ENCODE data around the gene KL. TPM values are rescaled to one million over a fixed set of nuclear protein-coding genes. Genes with fewer than 3 reads are reported as not detected.

Gene KL
- total RNA-seq, 1 experiment from 2014 or later = 0.52 TPM

DNA sequence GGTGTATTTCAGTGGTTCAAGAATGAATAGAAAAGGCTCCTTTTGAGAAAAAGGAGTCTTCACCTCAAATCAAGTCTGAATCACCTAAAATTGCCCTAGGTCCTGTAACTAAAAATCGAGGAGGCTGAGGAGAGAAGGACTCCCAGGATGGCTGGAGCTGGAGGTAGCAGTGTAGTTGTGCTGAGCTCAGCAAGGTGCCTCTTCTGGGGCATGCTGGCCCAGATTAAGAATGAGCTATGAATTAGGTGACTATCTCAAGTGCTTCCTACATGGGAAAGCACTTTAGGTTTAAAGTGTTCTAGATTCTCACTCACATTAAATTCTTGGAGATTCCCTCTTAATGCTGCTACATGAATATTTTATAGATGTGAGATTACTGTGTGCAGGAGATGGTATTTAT lies 28.8 kb upstream of the KL start:
- intact Hi-C loops (cut with micrococcal nuclease; ENCODE audit: unreplicated experiment) = no loop called here
- Mint-ChIP-seq H3K4me1 (ENCODE audit: low read depth, unreplicated experiment) (no peaks in the 10 kb centered on the region), H3K9me3 (ENCODE audit: low read depth, unreplicated experiment) (peaks cover 3% of the 10 kb centered on the region), H3K36me3 (ENCODE audit: insufficient read depth, unreplicated experiment) (no peaks in the 10 kb centered on the region), H3K27me3 (ENCODE audit: unreplicated experiment) (peaks cover 43% of the 10 kb centered on the region), H3K4me3 (ENCODE audit: low read depth, unreplicated experiment) (no peak overlapping the region), H3K27ac (ENCODE audit: unreplicated experiment) (no peak overlapping the region)
- TF ChIP-seq, protein P1, sequence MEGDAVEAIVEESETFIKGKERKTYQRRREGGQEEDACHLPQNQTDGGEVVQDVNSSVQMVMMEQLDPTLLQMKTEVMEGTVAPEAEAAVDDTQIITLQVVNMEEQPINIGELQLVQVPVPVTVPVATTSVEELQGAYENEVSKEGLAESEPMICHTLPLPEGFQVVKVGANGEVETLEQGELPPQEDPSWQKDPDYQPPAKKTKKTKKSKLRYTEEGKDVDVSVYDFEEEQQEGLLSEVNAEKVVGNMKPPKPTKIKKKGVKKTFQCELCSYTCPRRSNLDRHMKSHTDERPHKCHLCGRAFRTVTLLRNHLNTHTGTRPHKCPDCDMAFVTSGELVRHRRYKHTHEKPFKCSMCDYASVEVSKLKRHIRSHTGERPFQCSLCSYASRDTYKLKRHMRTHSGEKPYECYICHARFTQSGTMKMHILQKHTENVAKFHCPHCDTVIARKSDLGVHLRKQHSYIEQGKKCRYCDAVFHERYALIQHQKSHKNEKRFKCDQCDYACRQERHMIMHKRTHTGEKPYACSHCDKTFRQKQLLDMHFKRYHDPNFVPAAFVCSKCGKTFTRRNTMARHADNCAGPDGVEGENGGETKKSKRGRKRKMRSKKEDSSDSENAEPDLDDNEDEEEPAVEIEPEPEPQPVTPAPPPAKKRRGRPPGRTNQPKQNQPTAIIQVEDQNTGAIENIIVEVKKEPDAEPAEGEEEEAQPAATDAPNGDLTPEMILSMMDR (IDR thresholded peaks at IDR 0.05; ENCODE audit: unreplicated experiment) = no peak
- no peak for DNase-seq
- CTCF ChIA-PET = no interaction called here
- no TSS peak for BruUV-seq (replicated peaks)

DNA sequence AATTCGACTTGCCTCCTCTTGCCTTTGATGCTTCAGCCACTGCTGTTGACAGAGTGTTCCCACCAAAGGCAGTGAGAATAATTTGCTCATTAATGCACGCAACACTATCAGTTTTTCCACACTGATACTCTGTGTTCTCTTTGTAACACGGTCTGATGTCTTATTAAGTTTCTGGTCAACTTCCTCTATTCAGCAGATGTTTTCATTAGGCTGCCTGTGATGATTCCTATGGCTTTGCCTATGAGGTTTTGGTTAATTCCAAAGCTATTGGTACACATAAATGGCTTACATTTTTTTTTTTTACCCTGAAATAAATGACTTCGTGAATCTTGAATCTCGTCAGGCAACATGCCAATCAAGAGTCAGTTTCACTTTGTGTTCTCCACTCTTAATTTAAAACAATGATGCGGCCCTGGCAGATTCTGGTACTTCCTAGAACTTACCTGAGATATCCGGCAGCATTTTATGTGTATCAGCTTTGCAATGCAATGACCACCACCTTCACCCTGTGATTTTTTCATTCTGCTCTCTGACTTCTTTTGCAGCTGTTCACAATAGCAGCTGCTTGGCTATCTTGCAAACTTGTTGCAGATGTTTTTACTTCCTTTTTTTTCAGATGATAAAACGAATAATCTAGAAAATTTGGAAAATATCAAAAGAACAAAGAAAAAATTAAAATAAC lies 27.5 kb upstream of the KL start:
- Mint-ChIP-seq H3K4me1 (ENCODE audit: low read depth, unreplicated experiment) (no peaks in the 10 kb centered on the region), H3K4me3 (ENCODE audit: low read depth, unreplicated experiment) (no peak overlapping the region)

DNA sequence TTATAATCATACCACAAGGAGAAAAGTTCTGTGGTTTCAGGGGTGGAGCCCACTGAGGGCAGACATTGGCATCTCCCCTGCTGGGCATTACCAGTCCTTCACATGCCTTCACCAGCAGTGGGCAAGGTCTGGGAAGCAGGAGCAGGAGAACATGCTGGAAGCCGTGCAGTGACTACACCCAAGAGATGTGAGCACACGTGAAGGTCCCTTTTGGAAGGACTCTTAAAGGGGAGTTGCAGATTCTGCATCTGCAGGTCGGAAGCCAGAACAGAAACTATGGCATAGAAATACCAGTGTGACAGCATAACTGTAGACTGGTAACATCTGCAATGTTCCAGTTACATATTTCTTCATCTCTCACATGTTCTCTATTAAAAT lies 26.9 kb upstream of the KL start:
- TF ChIP-seq, protein P1 (IDR thresholded peaks at IDR 0.05; ENCODE audit: unreplicated experiment) = no peak
- no peak for DNase-seq

More for the DNA sequence above, 27.5 kb upstream of the KL start:
- H3K27me3 Mint-ChIP-seq (ENCODE audit: unreplicated experiment) = peaks cover 35% of the 10 kb centered on the region
- H3K9me3 Mint-ChIP-seq (ENCODE audit: low read depth, unreplicated experiment) = peaks cover 3% of the 10 kb centered on the region
- TF ChIP-seq, protein P1 (IDR thresholded peaks at IDR 0.05; ENCODE audit: unreplicated experiment) = no peak
- intact Hi-C loops (cut with micrococcal nuclease; ENCODE audit: unreplicated experiment) = no loop called here
- H3K27ac Mint-ChIP-seq (ENCODE audit: unreplicated experiment) = no peak overlapping the region
- DNase-seq = no peak
- CTCF ChIA-PET = interaction anchor here (0.6 kb wide), 1 partner anchor 40 kb away, joined by 3 read pairs; no protein-coding TSS in a partner anchor
- H3K36me3 Mint-ChIP-seq (ENCODE audit: insufficient read depth, unreplicated experiment) = no peaks in the 10 kb centered on the region
- BruUV-seq (replicated peaks) = no TSS peak

DNA sequence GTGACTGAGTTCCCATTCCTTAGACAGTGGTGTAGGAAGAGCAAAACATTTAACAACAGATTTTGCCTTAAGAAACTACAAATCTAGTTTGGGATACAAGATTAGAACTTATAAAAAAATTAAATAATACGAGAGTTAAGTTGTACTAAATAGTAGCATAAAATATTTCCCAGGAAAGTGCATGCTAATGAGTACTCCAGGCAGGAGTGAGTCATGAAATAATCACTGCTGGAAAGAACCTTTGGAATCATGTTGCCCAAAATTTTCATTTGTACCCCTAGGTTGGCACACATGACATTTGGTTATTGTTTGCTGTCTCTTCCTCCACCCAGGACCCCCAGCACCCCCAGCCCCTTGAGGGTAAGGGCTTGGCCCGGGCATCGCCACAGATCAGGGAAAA lies 26.3 kb upstream of the KL start:
- no peak for DNase-seq
- no TSS peak for BruUV-seq (replicated peaks)
- TF ChIP-seq, protein P1 (IDR thresholded peaks at IDR 0.05; ENCODE audit: unreplicated experiment) = no peak
- H3K27me3 Mint-ChIP-seq (ENCODE audit: unreplicated experiment) = peaks cover 23% of the 10 kb centered on the region
- H3K36me3 Mint-ChIP-seq (ENCODE audit: insufficient read depth, unreplicated experiment) = no peaks in the 10 kb centered on the region
- H3K27ac Mint-ChIP-seq (ENCODE audit: unreplicated experiment) = no peak overlapping the region
- H3K4me3 Mint-ChIP-seq (ENCODE audit: low read depth, unreplicated experiment) = no peak overlapping the region
- intact Hi-C loops (cut with micrococcal nuclease; ENCODE audit: unreplicated experiment) = no loop called here
- H3K9me3 Mint-ChIP-seq (ENCODE audit: low read depth, unreplicated experiment) = no peaks in the 10 kb centered on the region
- CTCF ChIA-PET = no interaction called here
- no peaks in the 10 kb centered on the region for H3K4me1 Mint-ChIP-seq (ENCODE audit: low read depth, unreplicated experiment)

More for the DNA sequence above, 26.9 kb upstream of the KL start:
- Mint-ChIP-seq H3K4me3 (ENCODE audit: low read depth, unreplicated experiment) (no peak overlapping the region), H3K27me3 (ENCODE audit: unreplicated experiment) (peaks cover 30% of the 10 kb centered on the region), H3K27ac (ENCODE audit: unreplicated experiment) (no peak overlapping the region), H3K36me3 (ENCODE audit: insufficient read depth, unreplicated experiment) (no peaks in the 10 kb centered on the region), H3K4me1 (ENCODE audit: low read depth, unreplicated experiment) (no peaks in the 10 kb centered on the region), H3K9me3 (ENCODE audit: low read depth, unreplicated experiment) (peaks cover 3% of the 10 kb centered on the region)
- intact Hi-C loops (cut with micrococcal nuclease; ENCODE audit: unreplicated experiment) = no loop called here
- no TSS peak for BruUV-seq (replicated peaks)
- CTCF ChIA-PET = interaction anchor here (0.6 kb wide), 1 partner anchor 40 kb away, joined by 3 read pairs; no protein-coding TSS in a partner anchor
